ENCODE results near the gene PTPN3.

GRCh38 chr9:109336409-109336808 lies 161.7 kb downstream of the PTPN3 start:
- TF ChIP-seq YY1 (IDR thresholded peaks at IDR 0.05; ENCODE audit: low read depth) (no peak), RAD21 (IDR thresholded peaks at IDR 0.05; ENCODE audit: low read depth) (no peak), NFIC (IDR thresholded peaks at IDR 0.05) (no peak)
